Caco-2 (cell line): Measurements from ENCODE around the gene NHLRC3. TPM values are rescaled to one million over a fixed set of nuclear protein-coding genes. Genes with fewer than 3 reads are reported as not detected.

Experiments
- BruUV-seq: library from RNA; stranded (reverse); fragments of 400-500 nt; replicated peaks from 2 replicates; lab custom pipeline; 2021; lab: Mats Ljungman, UMichigan
- CTCF ChIA-PET: fragments of 300-600 bp; sonication (Branson Sonifier 250); formaldehyde crosslinking; loops from one replicate; lab custom pipeline; 2022; ENCODE audit warnings: antibody characterized with exemption; lab: Charles Lee
- POLR2A ChIA-PET: fragments of 300-600 bp; sonication (Branson Sonifier 250); formaldehyde crosslinking; loops from one replicate; lab custom pipeline; 2022; ENCODE audit warnings: antibody characterized with exemption; lab: Charles Lee
- DNase-seq, 2 experiments: peaks; one replicate each; pipeline versions ENCODE4 v3.0.0 to v3.0.0-alpha.2; 2020 to 2022
- H3K27me3 ChIP-seq: replicated peaks from 2 replicates; pipeline ENCODE4 v1.6.0; 2011; ENCODE audit warnings: low read length; ENCODE audit not compliant: control insufficient read depth, insufficient read depth
- H3K36me3 ChIP-seq: 2 replicates; pipeline ENCODE4 v1.5.1; 2011; ENCODE audit warnings: low read length; ENCODE audit not compliant: control insufficient read depth, insufficient read depth
- H3K4me1 ChIP-seq: fragments of 250-450 bp; sonication (Bioruptor Pico); 2 replicates; pipeline ENCODE4 v1.5.1; 2020; ENCODE audit warnings: mild to moderate bottlenecking
- H3K4me3 ChIP-seq: 2 replicates; pipeline ENCODE4 v1.5.1; 2011; ENCODE audit warnings: low read depth, mild to moderate bottlenecking, control low read depth, low read length
- H3K9me3 ChIP-seq: fragments of 250-450 bp; sonication (Bioruptor Pico); 2 replicates; pipeline ENCODE4 v1.5.1; 2020; ENCODE audit warnings: mild to moderate bottlenecking, moderate library complexity
- H3K27ac Mint-ChIP-seq: one replicate; pipeline ENCODE4 v1.8.0; 2022; ENCODE audit warnings: mixed read lengths; ENCODE audit not compliant: unreplicated experiment
- H3K27me3 Mint-ChIP-seq: one replicate; pipeline ENCODE4 v1.8.0; 2022; ENCODE audit warnings: mixed read lengths; ENCODE audit not compliant: insufficient read depth, unreplicated experiment
- H3K36me3 Mint-ChIP-seq: one replicate; pipeline ENCODE4 v1.8.0; 2022; ENCODE audit warnings: mild to moderate bottlenecking, mixed read lengths; ENCODE audit not compliant: insufficient read depth, unreplicated experiment
- H3K4me1 Mint-ChIP-seq: one replicate; pipeline ENCODE4 v1.8.0; 2022; ENCODE audit warnings: low read depth, mixed read lengths; ENCODE audit not compliant: unreplicated experiment
- H3K4me3 Mint-ChIP-seq: one replicate; pipeline ENCODE4 v1.8.0; 2022; ENCODE audit warnings: mild to moderate bottlenecking, moderate library complexity, mixed read lengths; ENCODE audit not compliant: unreplicated experiment
- H3K9me3 Mint-ChIP-seq: one replicate; pipeline ENCODE4 v1.8.0; 2022; ENCODE audit warnings: mixed read lengths; ENCODE audit not compliant: unreplicated experiment
- CTCF ChIP-seq, 2 experiments: fragments of 200-600 bp in 1 of 2; IDR thresholded peaks; 1 replicate in 1 of 2; 2 replicates in 1 of 2; pipeline versions ENCODE4 v1.5.1 to v1.8.0; 2011 to 2022; ENCODE audit warnings: antibody characterized with exemption in 1 of 2, control low read depth in 1 of 2, inconsistent platforms in 1 of 2, low read depth in 1 of 2, low read length in 1 of 2, mild to moderate bottlenecking in 1 of 2, moderate library complexity in 1 of 2; ENCODE audit not compliant: insufficient read depth in 1 of 2, severe bottlenecking in 1 of 2, unreplicated experiment in 1 of 2
- intact Hi-C: fragments of 100-400 bp; cut with micrococcal nuclease; formaldehyde crosslinking; loops from one replicate; pipeline ENCODE4 v1.10.0; 2022; ENCODE audit not compliant: unreplicated experiment
- total RNA-seq: library from RNA; stranded (reverse); gene quantifications from 2 replicates; pipeline ENCODE4 v1.2.3, GENCODE V29; 2022

NHLRC3 gene
- total RNA-seq, 1 experiment from 2014 or later = 38.1 TPM

GRCh38 chr13:39034085-39034484 is 4.2 kb upstream of the NHLRC3 start:
- Histone ChIP-seq H3K9me3 (no peaks in the 10 kb centered on the region), H3K36me3 (0 out of 2 replicates have a peak, but pooled peaks cover 2% of the 10 kb centered on the region), H3K4me1 (peaks cover 6% of the 10 kb centered on the region; the same call in 1 of the 2 replicates), H3K4me3 (no peak overlapping the region), H3K27me3 (no peaks in the 10 kb centered on the region)
- intact Hi-C loops = no loop called here
- Mint-ChIP-seq H3K36me3 (peaks cover 34% of the 10 kb centered on the region), H3K27me3 (no peaks in the 10 kb centered on the region), H3K4me1 (peaks cover 7% of the 10 kb centered on the region), H3K4me3 (no peak overlapping the region), H3K9me3 (no peaks in the 10 kb centered on the region), H3K27ac (no peak overlapping the region)
- CTCF ChIA-PET = no interaction called here
- no TSS peak for BruUV-seq
- POLR2A ChIA-PET = no interaction called here
- no peak for DNase-seq
- no peak for TF ChIP-seq CTCF (IDR thresholded peaks at IDR 0.05; ENCODE audit: insufficient read depth in 1 of 2, low read depth in 1 of 2, low read length in 1 of 2, severe bottlenecking in 1 of 2, unreplicated experiment in 1 of 2)

- no peaks in the 10 kb centered on the region for H3K27me3 ChIP-seq
- H3K9me3 ChIP-seq = no peaks in the 10 kb centered on the region
- DNase-seq = no peak
- Mint-ChIP-seq H3K27me3 (no peaks in the 10 kb centered on the region), H3K9me3 (no peaks in the 10 kb centered on the region), H3K27ac (no peak overlapping the region), H3K36me3 (peaks cover 28% of the 10 kb centered on the region), H3K4me1 (peaks cover 7% of the 10 kb centered on the region), H3K4me3 (peak overlapping the region; percentile 94)
- peaks cover 10% of the 10 kb centered on the region; the same call in 1 of the 2 replicates for H3K4me1 ChIP-seq
- intact Hi-C loops = loop anchor here (5.0 kb wide), 1 partner anchor 638 kb away; no protein-coding TSS in a partner anchor
- 0 out of 2 replicates have a peak, but pooled peaks cover 2% of the 10 kb centered on the region for H3K36me3 ChIP-seq
- ChIA-PET CTCF (no interaction called here), POLR2A (no interaction called here)
- peak overlapping the region; percentile 84; the same call in 1 of the 2 replicates for H3K4me3 ChIP-seq
- no peak for TF ChIP-seq CTCF (IDR thresholded peaks at IDR 0.05; ENCODE audit: insufficient read depth in 1 of 2, low read depth in 1 of 2, low read length in 1 of 2, severe bottlenecking in 1 of 2, unreplicated experiment in 1 of 2)
- no TSS peak for BruUV-seq
Measured at GRCh38 chr13:39035204-39035603, 3.1 kb upstream of the NHLRC3 start.

GRCh38 chr13:39035799-39036198 is 2.5 kb upstream of the NHLRC3 start:
- no TSS peak for BruUV-seq
- POLR2A ChIA-PET = no interaction called here
- intact Hi-C loops = loop anchor here (5.0 kb wide), 1 partner anchor 638 kb away; no protein-coding TSS in a partner anchor

More at GRCh38 chr13:39035799-39036198, 2.5 kb upstream of the NHLRC3 start:
- Histone ChIP-seq H3K27me3 (no peaks in the 10 kb centered on the region), H3K4me3 (peak overlapping the region; percentile 84), H3K4me1 (peaks cover 10% of the 10 kb centered on the region; the same call in 1 of the 2 replicates), H3K9me3 (no peaks in the 10 kb centered on the region), H3K36me3 (0 out of 2 replicates have a peak, but pooled peaks cover 2% of the 10 kb centered on the region)
- no peak for TF ChIP-seq CTCF (IDR thresholded peaks at IDR 0.05; ENCODE audit: insufficient read depth in 1 of 2, low read depth in 1 of 2, low read length in 1 of 2, severe bottlenecking in 1 of 2, unreplicated experiment in 1 of 2)
- Mint-ChIP-seq H3K27me3 (no peaks in the 10 kb centered on the region), H3K4me1 (peaks cover 9% of the 10 kb centered on the region), H3K9me3 (no peaks in the 10 kb centered on the region), H3K27ac (peak overlapping the region; percentile 84), H3K36me3 (peaks cover 24% of the 10 kb centered on the region), H3K4me3 (peak overlapping the region; percentile 94)
- no peak for DNase-seq
- CTCF ChIA-PET = no interaction called here
